Endometrial microvascular endothelial cells (primary cell): ENCODE measurements around the gene TRAK2. TPM values are rescaled to one million over a fixed set of nuclear protein-coding genes. Genes with fewer than 3 reads are reported as not detected.
"Not testable (repeated sequence)": the region's sequence is repeated elsewhere in the genome, so short reads cannot be mapped to it uniquely, and the experiment has no call there.

Experiments used
- in situ Hi-C: cut with HindIII; loops from 2 replicates; pipeline ENCODE4 v1.10.0; 2017; ENCODE audit warnings: low sequenced_read_pairs, low pct_unique_long_range_greater_than_20kb; ENCODE audit errors: inconsistent ontology term
- total RNA-seq: library from RNA; depleted of rRNA; stranded (reverse); fragments of >200 nt; gene quantifications from one replicate; pipeline ENCODE4 v1.2.3, GENCODE V29; 2015; ENCODE audit errors: inconsistent ontology term

Gene TRAK2
- 32.8 TPM for total RNA-seq

- in situ Hi-C loops: no loop called here
Measured at GRCh38 chr2:201451292-201452057, at the start of gene TRAK2, which contains the start of gene STRADB. TRAK2 (minus strand) TSS chr2:201451458; CDS start chr2:201420507, 30,951 bp downstream. STRADB (plus strand) TSS chr2:201451740; CDS start chr2:201454841, 3,101 bp downstream.

- in situ Hi-C loops: no loop called here
Measured at GRCh38 chr2:201500534-201500933, 49.3 kb upstream of the TRAK2 start.

GRCh38 chr2:201496785-201497184 is 45.5 kb upstream of the TRAK2 start:
- in situ Hi-C loops: no loop called here

GRCh38 chr2:201490291-201490690 is 39.0 kb upstream of the TRAK2 start:
- in situ Hi-C loops: no loop called here

GRCh38 chr2:201484805-201485204 is 33.5 kb upstream of the TRAK2 start:
- in situ Hi-C loops: no loop called here

GRCh38 chr2:201483758-201484157 is 32.5 kb upstream of the TRAK2 start:
- in situ Hi-C loops: not testable (repeated sequence)

- in situ Hi-C loops: no loop called here
Measured at GRCh38 chr2:201483342-201483741, 32.1 kb upstream of the TRAK2 start.

GRCh38 chr2:201482543-201482942 is 31.3 kb upstream of the TRAK2 start:
- in situ Hi-C loops: no loop called here

- in situ Hi-C loops: no loop called here
Measured at GRCh38 chr2:201472411-201472810, 21.2 kb upstream of the TRAK2 start.

GRCh38 chr2:201471732-201472393 is 20.6 kb upstream of the TRAK2 start:
- in situ Hi-C loops: no loop called here

- in situ Hi-C loops: no loop called here
Measured at GRCh38 chr2:201470821-201471731, 19.8 kb upstream of the TRAK2 start.

- in situ Hi-C loops: no loop called here
Measured at GRCh38 chr2:201467666-201468065, 16.4 kb upstream of the TRAK2 start.

- in situ Hi-C loops: no loop called here
Measured at GRCh38 chr2:201466050-201466675, 14.9 kb upstream of the TRAK2 start.

GRCh38 chr2:201465524-201465971 is 14.3 kb upstream of the TRAK2 start:
- in situ Hi-C loops: no loop called here

GRCh38 chr2:201464547-201464946 is 13.3 kb upstream of the TRAK2 start:
- in situ Hi-C loops: no loop called here

GRCh38 chr2:201460532-201460931 is 9.3 kb upstream of the TRAK2 start:
- in situ Hi-C loops: no loop called here

GRCh38 chr2:201458381-201458780 is 7.1 kb upstream of the TRAK2 start:
- in situ Hi-C loops: no loop called here

GRCh38 chr2:201452922-201453643 is 1.8 kb upstream of the TRAK2 start:
- in situ Hi-C loops: no loop called here
